GM11168 (cell line): ENCODE data around the gene DDX42.

Experiments
- in situ Hi-C: fragments of 300-500 bp; cut with MboI; formaldehyde crosslinking; loops from one replicate; pipeline ENCODE4 v1.12.0; 2022; ENCODE audit warnings: low sequenced_read_pairs; ENCODE audit not compliant: unreplicated experiment

DDX42 gene

GRCh38 chr17:63820963-63821561 lies 47.1 kb downstream of the DDX42 start:
- in situ Hi-C loops, result no loop called here

- in situ Hi-C loops, result no loop called here
Observed at GRCh38 chr17:63821804-63822203, 47.8 kb downstream of the DDX42 start.

GRCh38 chr17:63822537-63822936 lies 48.6 kb downstream of the DDX42 start:
- in situ Hi-C loops, result no loop called here

- in situ Hi-C loops, result no loop called here
Observed at GRCh38 chr17:63823659-63824331, 49.8 kb downstream of the DDX42 start.

- in situ Hi-C loops, result no loop called here
Observed at GRCh38 chr17:63824362-63824761, 50.4 kb downstream of the DDX42 start.

- in situ Hi-C loops, result no loop called here
Observed at GRCh38 chr17:63826468-63827001, 52.6 kb downstream of the DDX42 start.

- in situ Hi-C loops, result no loop called here
Observed at GRCh38 chr17:63827002-63827800, 53.2 kb downstream of the DDX42 start, which contains the start of the genes FTSJ3 and PSMC5. Gene FTSJ3 (minus strand): TSS chr17:63827663. CDS start chr17:63826902, 761 bp downstream. Gene PSMC5 (plus strand): TSS chr17:63827431. CDS start chr17:63827491, 60 bp downstream.

- in situ Hi-C loops, result no loop called here
Observed at GRCh38 chr17:63827801-63828221, 53.8 kb downstream of the DDX42 start.

- in situ Hi-C loops, result no loop called here
Observed at GRCh38 chr17:63828936-63829335, 55.0 kb downstream of the DDX42 start.

- in situ Hi-C loops, result no loop called here
Observed at GRCh38 chr17:63830278-63830677, 56.3 kb downstream of the DDX42 start.

- in situ Hi-C loops, result no loop called here
Observed at GRCh38 chr17:63830904-63831491, 57.0 kb downstream of the DDX42 start.

- in situ Hi-C loops, result no loop called here
Observed at GRCh38 chr17:63831505-63831904, 57.5 kb downstream of the DDX42 start.

GRCh38 chr17:63832014-63832413 lies 58.0 kb downstream of the DDX42 start:
- in situ Hi-C loops, result no loop called here

GRCh38 chr17:63832455-63832854 lies 58.5 kb downstream of the DDX42 start:
- in situ Hi-C loops, result no loop called here

- in situ Hi-C loops, result no loop called here
Observed at GRCh38 chr17:63833026-63833740, 59.2 kb downstream of the DDX42 start.

- in situ Hi-C loops, result no loop called here
Observed at GRCh38 chr17:63833741-63834373, 59.9 kb downstream of the DDX42 start.

- in situ Hi-C loops, result no loop called here
Observed at GRCh38 chr17:63834431-63835166, 60.6 kb downstream of the DDX42 start.

GRCh38 chr17:63835167-63835720 lies 61.3 kb downstream of the DDX42 start:
- in situ Hi-C loops, result no loop called here
